Suprapubic skin (tissue), 4 donors: ENCODE data around the gene ODAD3. TPM values are rescaled to one million over a fixed set of nuclear protein-coding genes. Genes with fewer than 3 reads are reported as not detected.

Experiments
- DNase-seq, 2 donors: peaks; one replicate each; pipeline ENCODE4 v3.0.0-alpha.2; 2019; ENCODE audit warnings: low spot score in 2 of 2
- H3K27ac ChIP-seq: fragments of 200-600 bp; sonication (generic); one replicate; pipeline ENCODE4 v1.5.1; 2019
- H3K27me3 ChIP-seq: fragments of 200-600 bp; sonication (generic); one replicate; pipeline ENCODE4 v1.5.1; 2019
- H3K36me3 ChIP-seq: fragments of 200-600 bp; sonication (generic); one replicate; pipeline ENCODE4 v1.5.1; 2019
- H3K4me1 ChIP-seq: fragments of 200-600 bp; sonication (generic); one replicate; pipeline ENCODE4 v1.5.1; 2019
- H3K4me3 ChIP-seq: fragments of 200-600 bp; sonication (generic); one replicate; pipeline ENCODE4 v1.5.1; 2019; ENCODE audit warnings: mild to moderate bottlenecking
- H3K9me3 ChIP-seq: fragments of 200-600 bp; sonication (generic); one replicate; pipeline ENCODE4 v1.5.1; 2019
- EP300 ChIP-seq: sonication (generic); formaldehyde crosslinking; IDR thresholded peaks from one replicate; pipeline ENCODE4 v1.6.1; 2017; ENCODE audit warnings: antibody characterized with exemption
- POLR2A ChIP-seq, 2 donors: fragments of 450-650 bp; IDR thresholded peaks; one replicate each; pipeline ENCODE4 v1.6.1; 2017; ENCODE audit warnings: antibody characterized with exemption in 2 of 2, mild to moderate bottlenecking in 2 of 2, moderate library complexity in 2 of 2
- POLR2AphosphoS5 ChIP-seq, 3 donors: sonication (generic); formaldehyde crosslinking; IDR thresholded peaks; one replicate each; pipeline ENCODE4 v1.6.1; 2017; ENCODE audit warnings: antibody characterized with exemption in 3 of 3
- WGBS: methylation state at CpG from one replicate; pipeline ENCODE4 v1.1.5; 2018; 5-methylcytosine and 5-hydroxymethylcytosine counted together
- total RNA-seq, 4 donors: library from RNA; depleted of rRNA; stranded (reverse); fragments of >200 nt; gene quantifications; one replicate each; pipeline ENCODE4 v1.1.0, GENCODE V29; 2016
- TF ChIP-seq, protein P1 (sequence below), 2 donors: fragments of 200-600 bp in 1 of 2; fragments of 450-650 bp in 1 of 2; sonication (generic) in 1 of 2; IDR thresholded peaks; one replicate each; pipeline ENCODE4 v1.5.1; 2016 to 2019; ENCODE audit warnings: antibody characterized with exemption in 2 of 2, mild to moderate bottlenecking in 1 of 2, moderate library complexity in 1 of 2

Gene ODAD3
- 1 to 10 TPM in 1 of 4 donors, under 1 TPM in 2, not detected in 1; 0.23 to 1.0 (median 0.48) TPM for total RNA-seq

- TF ChIP-seq POLR2AphosphoS5 (IDR thresholded peaks at IDR 0.05) (peak in 2 of 3 donors; percentile 98 to 100), POLR2A (IDR thresholded peaks at IDR 0.05) (no peak), EP300 (no peak)
- TF ChIP-seq, protein P1, sequence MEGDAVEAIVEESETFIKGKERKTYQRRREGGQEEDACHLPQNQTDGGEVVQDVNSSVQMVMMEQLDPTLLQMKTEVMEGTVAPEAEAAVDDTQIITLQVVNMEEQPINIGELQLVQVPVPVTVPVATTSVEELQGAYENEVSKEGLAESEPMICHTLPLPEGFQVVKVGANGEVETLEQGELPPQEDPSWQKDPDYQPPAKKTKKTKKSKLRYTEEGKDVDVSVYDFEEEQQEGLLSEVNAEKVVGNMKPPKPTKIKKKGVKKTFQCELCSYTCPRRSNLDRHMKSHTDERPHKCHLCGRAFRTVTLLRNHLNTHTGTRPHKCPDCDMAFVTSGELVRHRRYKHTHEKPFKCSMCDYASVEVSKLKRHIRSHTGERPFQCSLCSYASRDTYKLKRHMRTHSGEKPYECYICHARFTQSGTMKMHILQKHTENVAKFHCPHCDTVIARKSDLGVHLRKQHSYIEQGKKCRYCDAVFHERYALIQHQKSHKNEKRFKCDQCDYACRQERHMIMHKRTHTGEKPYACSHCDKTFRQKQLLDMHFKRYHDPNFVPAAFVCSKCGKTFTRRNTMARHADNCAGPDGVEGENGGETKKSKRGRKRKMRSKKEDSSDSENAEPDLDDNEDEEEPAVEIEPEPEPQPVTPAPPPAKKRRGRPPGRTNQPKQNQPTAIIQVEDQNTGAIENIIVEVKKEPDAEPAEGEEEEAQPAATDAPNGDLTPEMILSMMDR (IDR thresholded peaks at IDR 0.05), result peak; percentile 92 to 97
- H3K9me3 ChIP-seq, result no peaks in the 10 kb centered on the region
- peaks cover 20% of the 10 kb centered on the region for H3K4me1 ChIP-seq
- H3K27me3 ChIP-seq, result no peaks in the 10 kb centered on the region
- H3K27ac ChIP-seq, result peak within 1 kb of the TSS; percentile 64
- DNase-seq, result peak; percentile 99 to 100
- peak within 1 kb of the TSS; percentile 74 for H3K4me3 ChIP-seq
- peaks cover 30% of the 10 kb centered on the region for H3K36me3 ChIP-seq
- 0% methylated on average over 40 of the region's 53 CpGs for WGBS
Observed at GRCh38 chr19:11435057-11435832, at the start of gene ODAD3, which contains the start of gene PRKCSH. ODAD3 (minus strand) TSS chr19:11435121; CDS start chr19:11435016, 105 bp downstream. PRKCSH (plus strand) TSS chr19:11435635; CDS start chr19:11436118, 483 bp downstream.

DNA sequence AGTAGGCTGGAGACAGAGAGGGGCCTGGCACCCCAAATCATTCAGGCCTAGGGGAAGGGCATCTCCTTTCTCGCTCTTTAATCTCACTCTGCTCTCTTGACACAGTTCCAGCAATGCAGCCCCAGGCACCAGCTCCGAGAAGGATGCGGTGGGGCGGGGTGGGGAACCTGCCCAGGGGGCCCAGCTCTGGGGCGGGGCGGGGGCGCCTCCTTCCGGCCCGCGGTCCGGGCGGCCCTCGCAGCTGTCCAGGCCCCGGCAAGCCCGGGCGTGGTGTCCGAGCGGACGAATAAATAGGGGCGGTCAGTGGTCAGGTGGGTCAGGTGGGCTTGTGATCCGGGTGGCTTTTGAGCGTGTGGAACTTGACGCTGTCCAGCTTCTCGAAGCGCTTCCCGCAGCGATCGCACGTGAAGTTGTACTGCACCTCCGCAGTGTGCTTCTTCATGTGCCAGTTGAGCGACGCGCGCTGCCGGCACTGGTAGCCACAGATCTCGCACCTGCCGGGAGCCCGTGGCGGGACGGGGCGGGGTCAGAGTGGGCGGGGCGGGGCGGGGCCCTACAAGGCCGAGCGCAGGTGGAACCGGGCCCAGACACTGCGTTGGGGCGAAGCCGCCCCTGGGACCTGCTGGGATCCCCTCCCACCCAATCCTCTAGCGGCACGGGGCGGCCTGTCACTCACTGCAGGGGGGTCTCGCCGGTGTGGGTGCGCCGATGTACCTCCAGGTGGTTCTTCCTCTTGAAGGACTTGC lies 48.6 kb upstream of the ODAD3 start:
- Histone ChIP-seq H3K27ac (no peak overlapping the region), H3K9me3 (no peaks in the 10 kb centered on the region), H3K36me3 (peaks cover 28% of the 10 kb centered on the region), H3K27me3 (peaks cover 48% of the 10 kb centered on the region), H3K4me3 (no peak overlapping the region), H3K4me1 (peaks cover 44% of the 10 kb centered on the region)
- 85% methylated on average over 13 of the region's 57 CpGs for WGBS
- TF ChIP-seq, protein P1 (IDR thresholded peaks at IDR 0.05), result no peak
- TF ChIP-seq POLR2AphosphoS5 (IDR thresholded peaks at IDR 0.05) (no peak), POLR2A (IDR thresholded peaks at IDR 0.05) (no peak), EP300 (no peak)
- no peak for DNase-seq

DNA sequence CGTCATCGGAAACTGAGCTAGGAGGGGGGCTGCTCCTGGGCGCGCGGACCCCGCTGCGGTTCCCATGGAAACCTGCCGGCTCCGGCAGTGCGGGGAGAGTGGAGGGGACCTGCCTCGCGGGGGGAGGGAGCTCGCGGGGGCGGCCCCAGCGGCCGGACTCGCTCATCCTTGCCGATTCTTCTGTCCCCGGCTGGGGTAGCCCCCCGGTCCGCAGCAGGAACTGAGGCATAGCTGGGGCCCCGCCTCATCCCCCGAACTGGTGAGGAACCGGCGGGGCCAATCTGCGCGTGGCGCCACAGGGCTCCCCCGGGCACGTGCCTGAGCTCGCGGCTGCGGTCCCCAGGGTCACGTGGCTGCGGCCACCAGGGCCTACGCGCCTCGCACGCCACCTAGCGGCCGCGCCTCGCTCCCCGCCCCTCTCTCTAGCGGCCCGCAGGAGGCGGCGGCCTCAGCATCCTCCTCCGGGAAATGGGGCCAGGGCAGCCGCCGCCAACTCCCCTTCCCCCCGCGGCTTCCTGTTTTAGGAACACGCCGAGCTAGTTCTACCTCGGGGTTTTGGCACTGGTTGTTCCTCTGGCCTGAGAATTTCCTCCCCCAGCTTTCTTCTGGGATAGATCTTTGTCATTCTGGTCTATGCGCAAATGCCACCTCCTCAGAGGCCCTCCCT lies 47.6 kb upstream of the ODAD3 start:
- Histone ChIP-seq H3K27me3 (peaks cover 48% of the 10 kb centered on the region), H3K27ac (no peak overlapping the region), H3K4me1 (peaks cover 44% of the 10 kb centered on the region), H3K4me3 (peak overlapping the region; percentile 37), H3K9me3 (no peaks in the 10 kb centered on the region), H3K36me3 (peaks cover 23% of the 10 kb centered on the region)
- WGBS, result 5% methylated on average over 21 of the region's 58 CpGs
- TF ChIP-seq POLR2AphosphoS5 (IDR thresholded peaks at IDR 0.05) (peak in 2 of 3 donors; percentile 29 to 71), POLR2A (IDR thresholded peaks at IDR 0.05) (no peak), EP300 (no peak)
- TF ChIP-seq, protein P1 (IDR thresholded peaks at IDR 0.05), result peak; percentile 74 to 98
- DNase-seq, result peak; percentile 87 to 88

GRCh38 chr19:11481534-11482383 lies 46.8 kb upstream of the ODAD3 start:
- TF ChIP-seq EP300, result no peak
- TF ChIP-seq POLR2AphosphoS5 (IDR thresholded peaks at IDR 0.05), result no peak
- TF ChIP-seq, protein P1 (IDR thresholded peaks at IDR 0.05), result no peak
- TF ChIP-seq POLR2A (IDR thresholded peaks at IDR 0.05), result no peak
- 14% methylated on average over 12 of the region's 50 CpGs for WGBS
- H3K27ac ChIP-seq, result no peak overlapping the region
- H3K9me3 ChIP-seq, result no peaks in the 10 kb centered on the region
- H3K27me3 ChIP-seq, result peaks cover 48% of the 10 kb centered on the region
- peaks cover 15% of the 10 kb centered on the region for H3K36me3 ChIP-seq
- H3K4me1 ChIP-seq, result peaks cover 44% of the 10 kb centered on the region
- peak overlapping the region; percentile 37 for H3K4me3 ChIP-seq
- DNase-seq, result peak in 1 of 2 donors; percentile 73
